Peyer's patch (tissue), 4 donors: ENCODE measurements around the gene SOX3. TPM values are rescaled to one million over a fixed set of nuclear protein-coding genes. Genes with fewer than 3 reads are reported as not detected.

Experiments
- DNase-seq, 3 donors: peaks; one replicate each; pipeline ENCODE4 v3.0.0-alpha.2; 2017 to 2019
- H3K27ac ChIP-seq, 4 donors: fragments of 200-600 bp; sonication (generic); one replicate each; pipeline ENCODE4 v1.5.1; 2016 to 2019
- H3K27me3 ChIP-seq, 2 donors: fragments of 200-600 bp; sonication (generic); one replicate each; pipeline ENCODE4 v1.5.1; 2019
- H3K36me3 ChIP-seq, 3 donors: fragments of 200-600 bp; sonication (generic); one replicate each; pipeline ENCODE4 v1.5.1; 2016 to 2019
- H3K4me1 ChIP-seq, 4 donors: fragments of 200-600 bp; sonication (generic); one replicate each; pipeline ENCODE4 v1.5.1; 2016 to 2019
- H3K4me3 ChIP-seq, 4 donors: fragments of 200-600 bp; sonication (generic); 1 replicate in 3 of 4; 2 replicates in 1 of 4; pipeline ENCODE4 v1.5.1; 2016 to 2019; ENCODE audit warnings: mild to moderate bottlenecking in 1 of 4
- H3K9me3 ChIP-seq, 4 donors: fragments of 200-600 bp; sonication (generic); one replicate each; pipeline ENCODE4 v1.5.1; 2016 to 2019; ENCODE audit warnings: mild to moderate bottlenecking in 1 of 4
- POLR2A ChIP-seq, 2 donors: fragments of 450-650 bp; IDR thresholded peaks; one replicate each; pipeline ENCODE4 v1.5.1; 2017; ENCODE audit warnings: antibody characterized with exemption in 2 of 2, mild to moderate bottlenecking in 2 of 2, moderate library complexity in 2 of 2
- total RNA-seq, 4 donors: library from RNA; depleted of rRNA; stranded (reverse); fragments of >200 nt; gene quantifications; one replicate each; pipeline ENCODE4 v1.1.0, GENCODE V29; 2016
- TF ChIP-seq, protein P1 (sequence below), 6 experiments: fragments of 450-650 bp in 4 of 6; fragments of 200-600 bp in 2 of 6; sonication (generic) in 1 of 6; IDR thresholded peaks; one replicate each; pipeline ENCODE4 v1.5.1; 2017 to 2019; ENCODE audit warnings: antibody characterized with exemption in 6 of 6, mild to moderate bottlenecking in 3 of 6, moderate library complexity in 1 of 6

SOX3 gene
- total RNA-seq, 4 donors from 2014 or later, result not detected

DNA sequence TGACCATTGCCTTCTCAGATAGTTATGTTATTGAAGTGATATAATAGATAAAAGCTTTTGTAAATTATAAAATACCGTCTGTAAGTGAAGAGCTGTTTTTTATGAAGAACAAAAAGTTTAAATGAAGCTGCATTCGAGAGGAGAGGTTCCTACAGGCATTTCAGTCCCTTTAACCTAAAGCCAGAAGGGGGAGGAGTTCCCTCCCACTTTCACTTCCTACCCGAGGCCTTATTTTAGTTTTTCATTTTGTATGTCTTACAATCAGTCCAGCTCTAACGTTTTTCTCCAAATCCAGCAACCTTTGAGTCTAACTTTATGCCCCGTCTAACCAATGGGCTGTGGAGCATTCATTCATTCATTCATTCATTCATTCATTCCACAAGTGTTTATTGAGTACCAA is 16.5 kb upstream of the SOX3 start:
- TF ChIP-seq, protein P1, sequence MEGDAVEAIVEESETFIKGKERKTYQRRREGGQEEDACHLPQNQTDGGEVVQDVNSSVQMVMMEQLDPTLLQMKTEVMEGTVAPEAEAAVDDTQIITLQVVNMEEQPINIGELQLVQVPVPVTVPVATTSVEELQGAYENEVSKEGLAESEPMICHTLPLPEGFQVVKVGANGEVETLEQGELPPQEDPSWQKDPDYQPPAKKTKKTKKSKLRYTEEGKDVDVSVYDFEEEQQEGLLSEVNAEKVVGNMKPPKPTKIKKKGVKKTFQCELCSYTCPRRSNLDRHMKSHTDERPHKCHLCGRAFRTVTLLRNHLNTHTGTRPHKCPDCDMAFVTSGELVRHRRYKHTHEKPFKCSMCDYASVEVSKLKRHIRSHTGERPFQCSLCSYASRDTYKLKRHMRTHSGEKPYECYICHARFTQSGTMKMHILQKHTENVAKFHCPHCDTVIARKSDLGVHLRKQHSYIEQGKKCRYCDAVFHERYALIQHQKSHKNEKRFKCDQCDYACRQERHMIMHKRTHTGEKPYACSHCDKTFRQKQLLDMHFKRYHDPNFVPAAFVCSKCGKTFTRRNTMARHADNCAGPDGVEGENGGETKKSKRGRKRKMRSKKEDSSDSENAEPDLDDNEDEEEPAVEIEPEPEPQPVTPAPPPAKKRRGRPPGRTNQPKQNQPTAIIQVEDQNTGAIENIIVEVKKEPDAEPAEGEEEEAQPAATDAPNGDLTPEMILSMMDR (IDR thresholded peaks at IDR 0.05), result no peak
- TF ChIP-seq POLR2A (IDR thresholded peaks at IDR 0.05), result no peak

DNA sequence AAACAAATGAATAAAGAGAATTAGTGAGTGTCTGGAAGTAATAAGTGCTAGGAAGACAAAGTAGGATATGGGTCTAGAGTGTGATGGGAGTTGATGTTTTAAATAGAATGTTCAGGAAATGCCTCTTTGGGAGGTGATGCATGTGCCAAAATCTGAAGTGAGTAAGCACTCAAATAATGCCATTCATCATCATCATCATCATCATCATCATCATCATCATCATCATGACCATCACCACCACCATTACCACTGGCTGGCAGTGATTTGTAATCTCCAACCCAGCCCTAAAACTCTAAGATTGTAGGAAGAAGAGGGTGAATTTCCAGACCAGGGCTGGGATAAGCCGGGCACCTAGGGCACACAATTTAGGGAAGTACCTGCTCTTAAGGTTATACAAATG is 9.7 kb upstream of the SOX3 start:
- no peak overlapping the region for H3K4me3 ChIP-seq
- no peak overlapping the region for H3K27ac ChIP-seq
- DNase-seq, result no peak
- TF ChIP-seq POLR2A (IDR thresholded peaks at IDR 0.05), result no peak
- TF ChIP-seq, protein P1 (IDR thresholded peaks at IDR 0.05), result no peak
- H3K36me3 ChIP-seq, result no peaks in the 10 kb centered on the region
- no peaks in the 10 kb centered on the region for H3K9me3 ChIP-seq
- H3K27me3 ChIP-seq, result no peaks in the 10 kb centered on the region
- H3K4me1 ChIP-seq, result no peaks in the 10 kb centered on the region

More for the DNA sequence above, 16.5 kb upstream of the SOX3 start:
- Histone ChIP-seq H3K27me3 (no peaks in the 10 kb centered on the region), H3K4me1 (no peaks in the 10 kb centered on the region), H3K36me3 (no peaks in the 10 kb centered on the region), H3K4me3 (no peak overlapping the region), H3K27ac (no peak overlapping the region), H3K9me3 (no peaks in the 10 kb centered on the region)
- no peak for DNase-seq

DNA sequence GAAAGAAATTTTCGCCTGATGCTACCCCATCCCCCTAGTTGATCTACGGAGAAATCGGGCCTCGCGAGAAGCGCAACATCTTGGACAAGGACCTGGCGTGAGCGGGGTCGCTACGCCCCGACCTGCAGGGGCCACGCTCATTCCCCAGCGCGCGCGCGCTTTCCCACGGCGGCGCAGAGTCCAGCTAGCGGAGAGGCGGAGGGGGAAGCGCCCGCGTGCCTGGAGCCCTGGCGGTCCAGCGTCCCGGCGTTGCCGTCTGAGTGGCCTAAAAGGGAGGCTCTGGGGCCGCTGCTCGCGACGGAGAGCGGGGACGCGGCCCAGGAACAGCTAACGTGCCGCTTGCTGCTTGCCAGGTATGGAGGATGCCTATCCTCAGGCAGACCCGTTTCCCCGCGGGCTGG is 6.0 kb upstream of the SOX3 start:
- no peaks in the 10 kb centered on the region for H3K36me3 ChIP-seq
- no peaks in the 10 kb centered on the region for H3K27me3 ChIP-seq
- H3K4me3 ChIP-seq, result no peak overlapping the region
- no peak for DNase-seq
- H3K4me1 ChIP-seq, result no peaks in the 10 kb centered on the region
- no peaks in the 10 kb centered on the region for H3K9me3 ChIP-seq
- H3K27ac ChIP-seq, result no peak overlapping the region
- TF ChIP-seq, protein P1 (IDR thresholded peaks at IDR 0.05), result no peak
- TF ChIP-seq POLR2A (IDR thresholded peaks at IDR 0.05), result no peak

DNA sequence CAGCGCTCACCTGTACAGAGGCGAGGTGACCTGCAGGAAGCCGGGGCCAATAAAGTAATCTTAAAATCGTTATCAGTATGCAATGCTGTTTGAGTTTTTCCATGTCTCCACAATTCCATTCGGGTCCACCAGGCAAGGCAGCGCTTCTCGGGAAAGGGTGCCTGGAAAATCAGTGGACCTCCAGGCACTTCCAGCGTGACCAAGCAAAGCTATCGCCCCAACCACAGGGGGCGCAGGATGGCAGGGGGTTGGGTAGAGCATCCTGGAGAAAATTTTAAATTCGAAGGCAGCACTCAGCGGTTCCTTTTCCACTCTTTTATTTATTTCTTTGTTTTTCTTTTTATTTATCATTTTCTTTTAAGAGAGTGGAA is 5.4 kb upstream of the SOX3 start:
- H3K4me3 ChIP-seq, result no peak overlapping the region
- no peak for TF ChIP-seq POLR2A (IDR thresholded peaks at IDR 0.05)
- TF ChIP-seq, protein P1 (IDR thresholded peaks at IDR 0.05), result no peak
- no peak overlapping the region for H3K27ac ChIP-seq
- no peaks in the 10 kb centered on the region for H3K9me3 ChIP-seq
- H3K4me1 ChIP-seq, result no peaks in the 10 kb centered on the region
- no peaks in the 10 kb centered on the region for H3K36me3 ChIP-seq
- no peaks in the 10 kb centered on the region for H3K27me3 ChIP-seq
- no peak for DNase-seq

DNA sequence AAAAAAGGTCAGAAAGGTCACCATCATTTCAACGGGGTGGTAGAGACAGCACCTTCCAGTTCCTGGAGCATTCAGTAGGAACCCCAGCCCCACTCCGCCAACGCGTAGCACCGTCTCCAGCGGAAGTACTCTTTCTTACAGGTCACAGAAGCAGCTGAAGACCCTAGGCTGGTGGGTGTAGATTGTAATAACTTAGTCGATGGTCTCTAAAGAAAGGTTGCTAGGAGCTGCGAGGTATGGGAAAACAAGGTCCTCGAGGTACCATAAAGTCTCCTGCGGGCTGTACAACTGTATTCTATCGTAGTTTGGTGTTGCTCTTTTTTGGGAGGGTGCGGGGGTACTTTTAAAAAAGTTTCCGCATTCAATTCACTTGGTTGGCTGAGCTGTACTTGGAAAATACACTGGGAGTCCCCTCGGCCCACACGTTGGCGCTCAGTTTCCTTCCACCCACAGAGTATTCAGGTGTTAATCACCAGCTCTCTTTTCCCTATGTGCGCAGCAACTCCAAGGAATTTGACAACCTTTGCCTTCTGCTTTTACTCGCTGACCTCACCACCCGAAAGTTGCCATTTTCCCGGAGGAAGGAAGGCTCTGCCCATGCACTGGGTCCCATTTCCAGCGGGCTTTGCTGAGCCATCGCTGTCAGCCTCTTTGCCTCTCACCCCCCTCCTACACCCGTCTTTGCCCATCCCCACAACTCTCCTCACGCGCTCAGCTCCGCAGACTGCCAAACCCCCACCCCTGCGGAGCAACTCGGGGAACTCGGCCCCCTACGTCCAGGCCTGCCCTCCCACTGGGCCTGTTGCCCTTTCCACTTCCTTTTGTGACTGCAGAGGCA is 4.8 kb upstream of the SOX3 start:
- no peak for TF ChIP-seq POLR2A (IDR thresholded peaks at IDR 0.05)
- TF ChIP-seq, protein P1 (IDR thresholded peaks at IDR 0.05), result no peak
- Histone ChIP-seq H3K27me3 (no peaks in the 10 kb centered on the region), H3K4me1 (no peaks in the 10 kb centered on the region), H3K9me3 (no peaks in the 10 kb centered on the region), H3K27ac (no peak overlapping the region), H3K36me3 (no peaks in the 10 kb centered on the region), H3K4me3 (no peak overlapping the region)
- no peak for DNase-seq
